ENCODE data around the gene SGMS2. TPM values are rescaled to one million over a fixed set of nuclear protein-coding genes. Genes with fewer than 3 reads are reported as not detected.
"Not testable (repeated sequence)": the region's sequence is repeated elsewhere in the genome, so short reads cannot be mapped to it uniquely, and the experiment has no call there.

Gene SGMS2
- polyA plus RNA-seq, 2 donors: 2.4 to 8.5 TPM

- Histone ChIP-seq H3K4me3 (ENCODE audit: low read depth in 1 of 2, low read length in 2 of 2) (no peak overlapping the region), H3K9me3 (ENCODE audit: control insufficient read depth in 2 of 2, insufficient read depth in 1 of 2, low read depth in 1 of 2, low read length in 1 of 2) (no peaks in the 10 kb centered on the region), H3K4me1 (ENCODE audit: control insufficient read depth in 2 of 2, insufficient read depth in 2 of 2, low read length in 1 of 2) (no peaks in the 10 kb centered on the region), H3K36me3 (ENCODE audit: control insufficient read depth in 2 of 2, insufficient read depth in 2 of 2, low read length in 1 of 2) (no peaks in the 10 kb centered on the region), H3K27me3 (ENCODE audit: control insufficient read depth in 1 of 2, insufficient read depth in 2 of 2, low read length in 2 of 2) (no peaks in the 10 kb centered on the region), H3K27ac (ENCODE audit: low read depth in 2 of 2, low read length in 1 of 2) (no peak overlapping the region)
- WGBS, 2 donors: 83 to 95% methylated on average over 1 of the region's 1 CpG
Observed at GRCh38 chr4:107915220-107915619, 90.5 kb downstream of the SGMS2 start.

GRCh38 chr4:107916623-107917022, 91.9 kb downstream of the SGMS2 start:
- H3K36me3 ChIP-seq (ENCODE audit: control insufficient read depth in 2 of 2, insufficient read depth in 2 of 2, low read length in 1 of 2): no peaks in the 10 kb centered on the region
- H3K27me3 ChIP-seq (ENCODE audit: control insufficient read depth in 1 of 2, insufficient read depth in 2 of 2, low read length in 2 of 2): no peaks in the 10 kb centered on the region
- no peaks in the 10 kb centered on the region for H3K4me1 ChIP-seq (ENCODE audit: control insufficient read depth in 2 of 2, insufficient read depth in 2 of 2, low read length in 1 of 2)
- no peak overlapping the region for H3K27ac ChIP-seq (ENCODE audit: low read depth in 2 of 2, low read length in 1 of 2)
- peaks cover 0 to 5% of the 10 kb centered on the region in 2 donors for H3K9me3 ChIP-seq (ENCODE audit: control insufficient read depth in 2 of 2, insufficient read depth in 1 of 2, low read depth in 1 of 2, low read length in 1 of 2)
- H3K4me3 ChIP-seq (ENCODE audit: low read depth in 1 of 2, low read length in 2 of 2): no peak overlapping the region

GRCh38 chr4:107917500-107917899, 92.8 kb downstream of the SGMS2 start:
- Histone ChIP-seq H3K27me3 (ENCODE audit: control insufficient read depth in 1 of 2, insufficient read depth in 2 of 2, low read length in 2 of 2) (no peaks in the 10 kb centered on the region), H3K4me3 (ENCODE audit: low read depth in 1 of 2, low read length in 2 of 2) (no peak overlapping the region), H3K36me3 (ENCODE audit: control insufficient read depth in 2 of 2, insufficient read depth in 2 of 2, low read length in 1 of 2) (no peaks in the 10 kb centered on the region), H3K9me3 (ENCODE audit: control insufficient read depth in 2 of 2, insufficient read depth in 1 of 2, low read depth in 1 of 2, low read length in 1 of 2) (peaks cover 0 to 6% of the 10 kb centered on the region in 2 donors), H3K27ac (ENCODE audit: low read depth in 2 of 2, low read length in 1 of 2) (no peak overlapping the region), H3K4me1 (ENCODE audit: control insufficient read depth in 2 of 2, insufficient read depth in 2 of 2, low read length in 1 of 2) (no peaks in the 10 kb centered on the region)
- 94 to 97% methylated on average over 2 of the region's 2 CpGs for WGBS, 2 donors

GRCh38 chr4:107922486-107923473, 98.0 kb downstream of the SGMS2 start:
- no peak overlapping the region for H3K27ac ChIP-seq (ENCODE audit: low read depth in 2 of 2, low read length in 1 of 2)
- 65 to 81% methylated on average over 4 of the region's 4 CpGs for WGBS, 2 donors
- peaks cover 0 to 6% of the 10 kb centered on the region in 2 donors for H3K9me3 ChIP-seq (ENCODE audit: control insufficient read depth in 2 of 2, insufficient read depth in 1 of 2, low read depth in 1 of 2, low read length in 1 of 2)
- H3K36me3 ChIP-seq (ENCODE audit: control insufficient read depth in 2 of 2, insufficient read depth in 2 of 2, low read length in 1 of 2): no peaks in the 10 kb centered on the region
- no peaks in the 10 kb centered on the region for H3K27me3 ChIP-seq (ENCODE audit: control insufficient read depth in 1 of 2, insufficient read depth in 2 of 2, low read length in 2 of 2)
- no peaks in the 10 kb centered on the region for H3K4me1 ChIP-seq (ENCODE audit: control insufficient read depth in 2 of 2, insufficient read depth in 2 of 2, low read length in 1 of 2)
- H3K4me3 ChIP-seq (ENCODE audit: low read depth in 1 of 2, low read length in 2 of 2): no peak overlapping the region

GRCh38 chr4:107925713-107926112, 101.0 kb downstream of the SGMS2 start:
- H3K36me3 ChIP-seq (ENCODE audit: control insufficient read depth in 2 of 2, insufficient read depth in 2 of 2, low read length in 1 of 2); H3K4me3 ChIP-seq (ENCODE audit: low read depth in 1 of 2, low read length in 2 of 2); H3K4me1 ChIP-seq (ENCODE audit: control insufficient read depth in 2 of 2, insufficient read depth in 2 of 2, low read length in 1 of 2); H3K27ac ChIP-seq (ENCODE audit: low read depth in 2 of 2, low read length in 1 of 2); H3K27me3 ChIP-seq (ENCODE audit: control insufficient read depth in 1 of 2, insufficient read depth in 2 of 2, low read length in 2 of 2); H3K9me3 ChIP-seq (ENCODE audit: control insufficient read depth in 2 of 2, insufficient read depth in 1 of 2, low read depth in 1 of 2, low read length in 1 of 2): not testable (repeated sequence)

- not testable (repeated sequence) for H3K27ac ChIP-seq (ENCODE audit: low read depth in 2 of 2, low read length in 1 of 2); H3K4me1 ChIP-seq (ENCODE audit: control insufficient read depth in 2 of 2, insufficient read depth in 2 of 2, low read length in 1 of 2); H3K27me3 ChIP-seq (ENCODE audit: control insufficient read depth in 1 of 2, insufficient read depth in 2 of 2, low read length in 2 of 2); H3K36me3 ChIP-seq (ENCODE audit: control insufficient read depth in 2 of 2, insufficient read depth in 2 of 2, low read length in 1 of 2); H3K4me3 ChIP-seq (ENCODE audit: low read depth in 1 of 2, low read length in 2 of 2); H3K9me3 ChIP-seq (ENCODE audit: control insufficient read depth in 2 of 2, insufficient read depth in 1 of 2, low read depth in 1 of 2, low read length in 1 of 2)
- 70 to 83% methylated on average over 4 of the region's 4 CpGs for WGBS, 2 donors
Observed at GRCh38 chr4:107926875-107927274, 102.1 kb downstream of the SGMS2 start.

GRCh38 chr4:107930821-107931774, 106.4 kb downstream of the SGMS2 start, which contains the start of gene CYP2U1:
Gene CYP2U1 (plus strand): TSS chr4:107931549. CDS start chr4:107931644, 95 bp downstream.
- peak within 1 kb of the TSS; percentile 11 to 84 for H3K27ac ChIP-seq (ENCODE audit: low read depth in 2 of 2, low read length in 1 of 2)
- H3K9me3 ChIP-seq (ENCODE audit: control insufficient read depth in 2 of 2, insufficient read depth in 1 of 2, low read depth in 1 of 2, low read length in 1 of 2): no peaks in the 10 kb centered on the region
- 2 to 3% methylated on average over 77 to 78 of the region's 78 CpGs for WGBS, 2 donors
- H3K4me1 ChIP-seq (ENCODE audit: control insufficient read depth in 2 of 2, insufficient read depth in 2 of 2, low read length in 1 of 2): peaks cover 2 to 6% of the 10 kb centered on the region in 2 donors
- H3K27me3 ChIP-seq (ENCODE audit: control insufficient read depth in 1 of 2, insufficient read depth in 2 of 2, low read length in 2 of 2): no peaks in the 10 kb centered on the region
- H3K36me3 ChIP-seq (ENCODE audit: control insufficient read depth in 2 of 2, insufficient read depth in 2 of 2, low read length in 1 of 2): no peaks in the 10 kb centered on the region
- peak within 1 kb of the TSS; percentile 67 to 69 for H3K4me3 ChIP-seq (ENCODE audit: low read depth in 1 of 2, low read length in 2 of 2)

GRCh38 chr4:107931775-107932321, 107.1 kb downstream of the SGMS2 start:
- Histone ChIP-seq H3K27ac (ENCODE audit: low read depth in 2 of 2, low read length in 1 of 2) (peak overlapping the region; percentile 11 to 84), H3K36me3 (ENCODE audit: control insufficient read depth in 2 of 2, insufficient read depth in 2 of 2, low read length in 1 of 2) (no peaks in the 10 kb centered on the region), H3K27me3 (ENCODE audit: control insufficient read depth in 1 of 2, insufficient read depth in 2 of 2, low read length in 2 of 2) (no peaks in the 10 kb centered on the region), H3K4me3 (ENCODE audit: low read depth in 1 of 2, low read length in 2 of 2) (peak overlapping the region; percentile 67 to 69), H3K9me3 (ENCODE audit: control insufficient read depth in 2 of 2, insufficient read depth in 1 of 2, low read depth in 1 of 2, low read length in 1 of 2) (no peaks in the 10 kb centered on the region), H3K4me1 (ENCODE audit: control insufficient read depth in 2 of 2, insufficient read depth in 2 of 2, low read length in 1 of 2) (peaks cover 2 to 6% of the 10 kb centered on the region in 2 donors)
- 2 to 3% methylated on average over 43 to 45 of the region's 45 CpGs for WGBS, 2 donors

- H3K27me3 ChIP-seq (ENCODE audit: control insufficient read depth in 1 of 2, insufficient read depth in 2 of 2, low read length in 2 of 2): no peaks in the 10 kb centered on the region
Observed at GRCh38 chr4:107935246-107935645, 110.5 kb downstream of the SGMS2 start.

More at GRCh38 chr4:107935246-107935645, 110.5 kb downstream of the SGMS2 start:
- H3K27ac ChIP-seq (ENCODE audit: low read depth in 2 of 2, low read length in 1 of 2): no peak overlapping the region
- H3K4me1 ChIP-seq (ENCODE audit: control insufficient read depth in 2 of 2, insufficient read depth in 2 of 2, low read length in 1 of 2): peaks cover 2 to 6% of the 10 kb centered on the region in 2 donors
- H3K9me3 ChIP-seq (ENCODE audit: control insufficient read depth in 2 of 2, insufficient read depth in 1 of 2, low read depth in 1 of 2, low read length in 1 of 2): no peaks in the 10 kb centered on the region
- H3K36me3 ChIP-seq (ENCODE audit: control insufficient read depth in 2 of 2, insufficient read depth in 2 of 2, low read length in 1 of 2): no peaks in the 10 kb centered on the region
- H3K4me3 ChIP-seq (ENCODE audit: low read depth in 1 of 2, low read length in 2 of 2): no peak overlapping the region
